ENCODE data around the gene CHRDL2. TPM values are rescaled to one million over a fixed set of nuclear protein-coding genes. Genes with fewer than 3 reads are reported as not detected.

CHRDL2 gene
- total RNA-seq, 8 experiments from 2014 or later, result 0.17 to 0.87 (median 0.38) TPM; not detected in 3

DNA sequence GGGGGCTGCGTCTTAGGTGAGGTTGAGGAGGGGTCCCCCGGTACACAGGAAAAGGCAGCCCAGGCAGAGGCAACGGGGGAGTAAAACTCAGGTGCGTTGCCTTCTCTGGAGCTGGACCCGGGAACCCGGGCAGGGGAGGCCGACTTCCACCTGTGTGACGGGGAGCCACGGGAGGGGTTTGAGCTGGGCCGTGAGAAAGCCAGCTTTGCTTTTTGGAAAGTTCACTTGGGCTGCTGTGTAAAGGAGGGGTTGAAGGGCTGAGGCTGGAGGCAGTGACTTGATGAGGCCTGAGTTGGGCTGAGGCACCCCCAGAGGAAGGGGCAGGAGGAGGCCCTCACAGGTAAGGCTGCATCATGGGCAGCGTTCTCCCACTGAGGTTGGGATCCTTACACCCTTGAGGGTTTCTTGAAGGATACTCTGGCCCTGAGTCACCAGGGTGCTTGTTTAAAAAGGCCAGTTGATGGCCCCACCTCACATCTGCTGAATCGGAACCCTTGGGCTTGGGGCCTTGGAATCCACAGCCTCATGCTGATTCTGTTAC lies 47.2 kb downstream of the CHRDL2 start:
- peak in 2 of 8 experiments; percentile 5 to 54 for ATAC-seq (replicated peaks in 6 of 8)
- H3K4me3 ChIP-seq, result no peak overlapping the region
- no peak overlapping the region for H3K27ac ChIP-seq
- in situ Hi-C loops (cut with MboI; ENCODE audit: low pct_unique_long_range_greater_than_20kb in 2 of 9, low sequenced_read_pairs in 9 of 9, unreplicated experiment in 9 of 9), result no loop called here
- no peaks in the 10 kb centered on the region for H3K4me1 ChIP-seq (replicated peaks in 1 of 2)
- 40 to 100% (median 75%) methylated on average over 1 to 2 of the region's 12 CpGs; no CpG with 5 or more reads in 6 of the 10 experiments for WGBS, 10 experiments

GRCh38 chr11:74683279-74683871 lies 47.9 kb downstream of the CHRDL2 start:
- Histone ChIP-seq H3K27ac (no peak overlapping the region), H3K4me1 (replicated peaks in 1 of 2) (no peaks in the 10 kb centered on the region), H3K4me3 (peak overlapping the region in 4 of 5 donors; percentile 13 to 24 (median 17))
- peak; percentile 6 to 82 (median 68) for ATAC-seq (replicated peaks in 6 of 8)
- in situ Hi-C loops (cut with MboI; ENCODE audit: low pct_unique_long_range_greater_than_20kb in 2 of 9, low sequenced_read_pairs in 9 of 9, unreplicated experiment in 9 of 9), result no loop called here
- 0 to 60% (median 22%) methylated on average over 1 to 3 of the region's 59 CpGs; no CpG with 5 or more reads in 6 of the 10 experiments for WGBS, 10 experiments

- Histone ChIP-seq H3K4me1 (replicated peaks in 1 of 2) (no peaks in the 10 kb centered on the region), H3K4me3 (no peak overlapping the region), H3K27ac (no peak overlapping the region)
- ATAC-seq (replicated peaks in 6 of 8), result no peak
- in situ Hi-C loops (cut with MboI; ENCODE audit: low pct_unique_long_range_greater_than_20kb in 2 of 9, low sequenced_read_pairs in 9 of 9, unreplicated experiment in 9 of 9), result no loop called here
- 0 to 90% (median 80%) methylated on average over 1 to 9 of the region's 14 CpGs; no CpG with 5 or more reads in 3 of the 10 experiments for WGBS, 10 experiments
Observed at GRCh38 chr11:74682731-74683278, 48.4 kb downstream of the CHRDL2 start.

DNA sequence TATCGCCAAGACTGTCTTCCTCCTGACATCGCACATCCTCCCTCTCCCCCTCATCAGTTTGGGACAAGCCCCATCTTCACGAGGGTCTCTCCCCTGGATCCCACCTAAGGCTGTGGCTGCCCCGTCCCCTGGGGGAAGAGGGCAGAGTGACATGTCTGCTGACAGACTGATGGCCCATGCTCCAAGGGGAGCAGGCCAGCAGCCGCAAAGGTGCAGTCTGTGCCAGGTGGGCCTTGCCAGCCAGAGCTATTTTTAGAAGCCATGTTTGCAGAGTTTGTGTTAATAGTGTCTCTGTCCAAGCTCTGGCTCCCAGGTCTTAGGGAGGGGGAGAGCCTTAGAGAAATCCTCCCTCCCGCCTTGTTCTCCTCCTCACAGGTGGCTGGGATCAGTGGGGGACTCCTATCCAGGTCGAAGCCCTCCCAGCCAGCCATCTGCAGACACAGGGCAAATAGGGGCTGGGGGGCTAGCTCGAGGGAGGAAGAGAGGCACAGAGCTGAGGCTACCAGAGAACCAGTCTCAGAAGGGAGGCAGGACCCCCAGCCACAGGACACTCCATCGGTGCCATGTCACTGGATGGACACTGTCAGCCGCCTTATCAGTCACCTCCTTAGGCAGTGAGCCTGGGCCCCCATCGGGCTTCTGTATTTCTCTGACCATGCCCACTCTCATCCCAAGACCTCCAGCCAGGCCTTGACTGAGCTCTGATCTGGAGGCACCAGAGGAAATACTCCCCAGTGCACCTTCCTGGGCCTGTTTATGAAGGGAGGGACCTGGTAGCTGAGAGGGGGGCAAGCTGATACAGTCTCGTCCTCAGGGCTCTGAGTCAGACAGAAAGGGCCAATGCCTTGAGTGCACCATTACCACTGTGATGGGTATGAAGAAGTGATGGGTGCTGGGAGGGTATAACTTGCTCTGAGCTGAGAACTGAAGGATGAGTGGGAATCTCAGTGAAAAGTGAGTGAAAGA lies 49.3 kb downstream of the CHRDL2 start:
- WGBS, 10 experiments, result 73 to 100% (median 85%) methylated on average over 1 to 9 of the region's 12 CpGs; no CpG with 5 or more reads in 4 of the 10 experiments
- Histone ChIP-seq H3K4me1 (replicated peaks in 1 of 2) (no peaks in the 10 kb centered on the region), H3K4me3 (no peak overlapping the region), H3K27ac (no peak overlapping the region)
- in situ Hi-C loops (cut with MboI; ENCODE audit: low pct_unique_long_range_greater_than_20kb in 2 of 9, low sequenced_read_pairs in 9 of 9, unreplicated experiment in 9 of 9), result no loop called here
- ATAC-seq (replicated peaks in 6 of 8), result peak in 2 of 8 experiments; percentile 12 to 46

DNA sequence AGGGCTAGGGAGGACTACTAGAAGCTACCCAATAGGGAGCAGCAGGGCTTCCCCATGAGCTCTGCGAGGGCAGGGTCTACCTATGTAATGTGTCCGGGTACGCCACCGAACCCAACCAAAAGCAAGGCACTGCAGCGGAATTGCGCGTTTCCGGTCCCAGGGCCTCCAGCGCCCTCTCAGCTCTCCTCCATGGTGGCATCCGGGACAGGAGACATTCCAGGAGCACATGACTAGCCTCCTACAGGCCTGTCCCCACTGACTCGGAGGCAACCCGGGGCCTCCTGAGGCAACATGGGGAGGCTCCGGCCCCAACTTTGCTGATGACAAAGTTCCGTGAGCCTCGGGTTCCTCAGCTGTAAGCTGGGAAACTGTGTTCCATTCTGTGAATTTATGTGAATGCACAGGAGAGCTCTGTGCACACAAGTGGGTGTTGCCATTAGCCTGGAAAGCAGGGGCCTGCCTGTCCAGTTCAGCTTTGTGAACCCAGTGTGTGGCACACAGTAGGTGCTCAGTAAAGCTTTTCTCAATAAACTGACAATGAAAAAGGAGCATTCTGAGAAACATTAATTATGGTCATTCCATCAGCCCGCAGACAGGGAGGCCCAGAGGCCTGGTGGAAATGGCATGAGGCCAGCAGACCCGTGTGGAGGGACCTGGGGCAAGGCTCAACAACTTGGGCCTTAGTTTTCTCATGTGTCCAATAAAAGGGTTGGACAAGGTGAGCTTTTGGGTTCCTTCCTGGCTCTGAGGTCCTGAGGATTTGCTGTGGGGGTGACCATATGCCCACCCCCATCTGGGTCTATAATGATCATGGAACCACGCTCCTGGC lies 50.3 kb downstream of the CHRDL2 start:
- H3K4me1 ChIP-seq (replicated peaks in 1 of 2), result no peaks in the 10 kb centered on the region
- ATAC-seq (replicated peaks in 6 of 8), result no peak
- H3K27ac ChIP-seq, result no peak overlapping the region
- no peak overlapping the region for H3K4me3 ChIP-seq
- in situ Hi-C loops (cut with MboI; ENCODE audit: low pct_unique_long_range_greater_than_20kb in 2 of 9, low sequenced_read_pairs in 9 of 9, unreplicated experiment in 9 of 9), result no loop called here
- 43 to 100% (median 88%) methylated on average over 1 to 9 of the region's 18 CpGs; no CpG with 5 or more reads in 3 of the 10 experiments for WGBS, 10 experiments

DNA sequence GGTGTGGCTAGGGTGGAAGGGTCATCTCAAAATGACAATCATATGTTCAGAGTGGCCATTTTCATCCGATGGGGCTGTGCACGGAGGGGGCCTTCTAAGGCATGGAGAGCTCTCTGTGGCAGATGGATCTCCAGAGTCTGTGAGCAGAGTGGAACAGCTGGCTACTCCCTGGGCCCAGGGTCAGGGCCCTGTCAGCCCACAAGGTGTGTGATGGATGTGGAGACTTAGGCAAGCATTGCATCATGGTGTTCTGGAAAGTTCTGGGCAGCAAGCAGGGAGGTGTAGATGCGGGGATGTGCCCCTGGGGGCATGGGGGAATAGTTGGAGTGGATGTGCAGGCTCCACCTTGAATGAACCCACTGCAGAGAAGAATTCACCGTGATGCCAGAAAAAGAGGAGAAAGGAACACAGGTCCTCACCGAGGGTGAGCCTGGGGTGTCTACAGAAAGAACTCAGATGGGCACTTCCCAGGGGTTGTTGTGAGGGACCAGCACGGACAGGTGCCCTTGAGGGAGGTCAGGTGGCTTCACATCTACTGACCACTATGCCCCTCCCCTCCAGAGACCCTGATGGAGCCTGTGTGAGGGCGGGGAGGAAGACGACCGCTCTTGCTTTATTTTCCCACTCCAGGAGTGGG lies 51.1 kb downstream of the CHRDL2 start:
- in situ Hi-C loops (cut with MboI; ENCODE audit: low pct_unique_long_range_greater_than_20kb in 2 of 9, low sequenced_read_pairs in 9 of 9, unreplicated experiment in 9 of 9), result no loop called here
- H3K4me3 ChIP-seq, result no peak overlapping the region
- H3K4me1 ChIP-seq (replicated peaks in 1 of 2), result no peaks in the 10 kb centered on the region
- ATAC-seq (replicated peaks in 6 of 8), result no peak
- H3K27ac ChIP-seq, result no peak overlapping the region
- 0 to 100% (median 80%) methylated on average over 1 to 2 of the region's 9 CpGs; no CpG with 5 or more reads in 5 of the 10 experiments for WGBS, 10 experiments

DNA sequence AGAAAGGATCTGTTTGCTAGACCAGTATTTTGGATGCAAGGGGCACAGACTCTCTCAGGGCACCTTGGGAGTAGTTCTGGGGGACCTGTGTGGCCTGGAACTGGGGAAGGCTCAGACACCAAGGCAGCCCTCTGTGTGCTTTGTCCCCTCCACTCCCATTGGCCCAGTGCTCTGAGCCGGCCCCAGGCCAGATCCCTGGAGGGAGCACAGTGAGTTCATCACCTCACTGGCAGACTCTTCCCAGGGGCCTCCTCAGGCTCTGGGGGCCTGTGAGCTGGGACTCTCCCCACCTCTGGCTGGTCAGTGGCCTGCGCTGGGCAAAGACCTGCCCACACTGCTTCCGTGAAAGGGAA lies 51.7 kb downstream of the CHRDL2 start:
- no peak overlapping the region for H3K4me3 ChIP-seq
- in situ Hi-C loops (cut with MboI; ENCODE audit: low pct_unique_long_range_greater_than_20kb in 2 of 9, low sequenced_read_pairs in 9 of 9, unreplicated experiment in 9 of 9), result no loop called here
- H3K27ac ChIP-seq, result no peak overlapping the region
- H3K4me1 ChIP-seq (replicated peaks in 1 of 2), result no peaks in the 10 kb centered on the region
- no peak for ATAC-seq (replicated peaks in 6 of 8)
- WGBS, 10 experiments, result no CpG with 5 or more reads among the region's 3 CpGs

DNA sequence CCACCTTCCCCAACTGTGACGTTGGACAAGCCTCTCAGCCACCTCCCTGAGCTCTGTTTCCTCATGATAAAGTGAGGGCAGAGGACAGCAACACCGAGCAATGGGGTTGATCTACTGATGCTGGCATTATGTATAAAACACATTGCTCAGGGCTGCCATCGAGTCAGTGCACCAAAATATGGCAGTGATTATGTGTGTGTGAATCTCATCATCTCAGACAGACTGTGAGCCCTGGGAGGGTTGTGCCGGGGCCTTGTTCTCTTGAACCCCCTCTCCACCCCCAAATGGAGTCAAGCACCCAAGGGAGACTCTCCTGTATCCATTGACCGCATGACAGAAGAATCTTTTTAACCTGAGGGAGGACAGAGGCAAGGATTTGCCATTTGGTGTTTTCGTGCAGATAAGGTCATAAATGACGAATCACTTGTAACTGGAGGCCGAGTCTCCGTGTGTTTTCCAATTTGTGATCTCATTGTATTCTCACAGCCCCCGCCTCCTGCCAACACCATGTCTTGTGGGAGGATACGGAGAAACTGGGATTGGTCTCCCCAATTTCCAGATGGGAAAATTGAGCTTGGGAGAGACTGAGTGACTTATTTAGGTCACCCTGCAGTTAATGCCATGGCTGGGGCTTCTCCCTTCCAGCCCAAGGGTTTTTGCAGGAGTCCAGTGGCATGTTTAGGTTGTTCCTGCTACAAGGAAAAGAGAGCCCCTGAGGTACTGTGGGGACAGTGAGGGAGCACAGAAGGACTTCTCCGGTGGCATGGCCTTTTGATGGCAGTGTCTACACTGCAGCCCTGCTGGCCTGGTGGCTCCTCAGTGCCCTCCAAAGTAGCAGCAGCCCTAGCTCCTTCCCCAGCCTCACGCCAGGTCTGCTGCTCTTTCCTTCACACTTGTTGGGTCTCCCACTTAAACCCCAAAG lies 52.4 kb downstream of the CHRDL2 start:
- Histone ChIP-seq H3K4me1 (replicated peaks in 1 of 2) (no peaks in the 10 kb centered on the region), H3K27ac (no peak overlapping the region), H3K4me3 (no peak overlapping the region)
- WGBS, 10 experiments, result 40 to 96% (median 55%) methylated on average over 1 to 9 of the region's 13 CpGs; no CpG with 5 or more reads in 1 of the 10 experiments
- ATAC-seq (replicated peaks in 6 of 8), result no peak
- in situ Hi-C loops (cut with MboI; ENCODE audit: low pct_unique_long_range_greater_than_20kb in 2 of 9, low sequenced_read_pairs in 9 of 9, unreplicated experiment in 9 of 9), result no loop called here

GRCh38 chr11:74678041-74678440 lies 53.2 kb downstream of the CHRDL2 start:
- H3K4me3 ChIP-seq, result no peak overlapping the region
- ATAC-seq (replicated peaks in 6 of 8), result no peak
- H3K27ac ChIP-seq, result no peak overlapping the region
- H3K4me1 ChIP-seq (replicated peaks in 1 of 2), result no peaks in the 10 kb centered on the region
- in situ Hi-C loops (cut with MboI; ENCODE audit: low pct_unique_long_range_greater_than_20kb in 2 of 9, low sequenced_read_pairs in 9 of 9, unreplicated experiment in 9 of 9), result no loop called here
- WGBS, 10 experiments, result 71 to 100% (median 94%) methylated on average over 1 to 5 of the region's 5 CpGs; no CpG with 5 or more reads in 4 of the 10 experiments

GRCh38 chr11:74677131-74677530 lies 54.1 kb downstream of the CHRDL2 start:
- Histone ChIP-seq H3K4me1 (replicated peaks in 1 of 2) (no peaks in the 10 kb centered on the region), H3K4me3 (no peak overlapping the region), H3K27ac (no peak overlapping the region)
- in situ Hi-C loops (cut with MboI; ENCODE audit: low pct_unique_long_range_greater_than_20kb in 2 of 9, low sequenced_read_pairs in 9 of 9, unreplicated experiment in 9 of 9), result no loop called here
- ATAC-seq (replicated peaks in 6 of 8), result no peak
- 0 to 100% methylated on average over 1 of the region's 6 CpGs; no CpG with 5 or more reads in 8 of the 10 experiments for WGBS, 10 experiments

GRCh38 chr11:74676596-74676995 lies 54.6 kb downstream of the CHRDL2 start:
- in situ Hi-C loops (cut with MboI; ENCODE audit: low pct_unique_long_range_greater_than_20kb in 2 of 9, low sequenced_read_pairs in 9 of 9, unreplicated experiment in 9 of 9), result no loop called here
- WGBS, 10 experiments, result 40 to 100% (median 64%) methylated on average over 1 to 5 of the region's 5 CpGs; no CpG with 5 or more reads in 4 of the 10 experiments
- Histone ChIP-seq H3K4me1 (replicated peaks in 1 of 2) (no peaks in the 10 kb centered on the region), H3K27ac (no peak overlapping the region), H3K4me3 (no peak overlapping the region)
- ATAC-seq (replicated peaks in 6 of 8), result no peak
